Left ventricle myocardium inferior (tissue), 1 donor: ENCODE measurements around the gene ETDC. TPM values are rescaled to one million over a fixed set of nuclear protein-coding genes. Genes with fewer than 3 reads are reported as not detected.

ENCODE experiments used
- DNase-seq: peaks from one replicate; pipeline ENCODE4 v3.0.0-alpha.2; 2020
- H3K27ac ChIP-seq: fragments of 200-600 bp; replicated peaks from 2 replicates; pipeline ENCODE4 v1.8.0; 2021
- H3K27me3 ChIP-seq: fragments of 200-600 bp; 2 replicates; pipeline ENCODE4 v1.8.0; 2021; ENCODE audit warnings: low read depth
- H3K36me3 ChIP-seq: fragments of 200-600 bp; 2 replicates; pipeline ENCODE4 v1.8.0; 2021
- H3K4me1 ChIP-seq: fragments of 200-600 bp; 2 replicates; pipeline ENCODE4 v1.8.0; 2021
- H3K4me3 ChIP-seq: fragments of 200-600 bp; 2 replicates; pipeline ENCODE4 v1.8.0; 2021; ENCODE audit warnings: mild to moderate bottlenecking, moderate library complexity
- H3K9me3 ChIP-seq: fragments of 200-600 bp; replicated peaks from 2 replicates; pipeline ENCODE4 v1.8.0; 2021
- intact Hi-C: fragments of 100-400 bp; cut with micrococcal nuclease; formaldehyde crosslinking; loops from one replicate; pipeline ENCODE4 v1.11.0; 2022
- total RNA-seq: library from RNA; stranded (reverse); fragmentation: NEBNext Ultra II Directional; extraction: Animal tissue kit (Norgen Biotek cat#: 25700); gene quantifications from one replicate; pipeline ENCODE4 v1.2.1, GENCODE V29; 2021
- TF ChIP-seq, protein P1 (sequence below): fragments of 200-600 bp; IDR thresholded peaks from 2 replicates; pipeline ENCODE4 v1.8.0; 2021; ENCODE audit warnings: antibody characterized with exemption, mild to moderate bottlenecking, borderline replicate concordance
- donor health status: DM: no; HTN: yes; CAD: no; lungs with severe emphysema.

ETDC gene
- total RNA-seq, 1 donor from 2014 or later = not detected

DNA sequence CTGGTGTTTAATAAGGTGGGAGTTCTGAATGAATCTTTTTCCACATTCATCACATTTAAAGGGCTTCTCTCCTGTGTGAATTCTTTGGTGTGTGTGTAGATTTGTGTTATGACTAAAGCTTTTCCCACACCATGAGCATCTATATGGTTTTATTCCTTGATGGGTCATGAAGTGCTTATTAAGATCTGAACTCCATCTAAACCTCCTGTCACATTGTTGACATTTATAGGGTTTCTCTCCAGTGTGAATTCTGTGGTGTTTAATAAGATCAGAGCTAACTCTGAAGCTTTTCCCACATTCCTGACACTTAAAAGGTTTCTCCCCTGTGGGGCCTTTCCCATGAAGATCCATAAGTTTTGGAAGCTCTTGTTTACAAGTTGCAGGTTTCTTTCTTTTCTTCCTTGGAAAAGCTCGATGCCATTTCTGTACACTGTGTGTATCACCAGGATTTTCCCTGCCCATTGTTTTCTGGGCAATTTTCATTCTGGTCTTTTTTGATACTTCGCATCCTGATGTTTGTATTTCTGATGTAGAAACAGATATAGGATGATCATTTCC is 21.9 kb upstream of the ETDC start:
- H3K4me3 ChIP-seq = no peak overlapping the region
- intact Hi-C loops = no loop called here
- H3K27me3 ChIP-seq = no peaks in the 10 kb centered on the region
- H3K27ac ChIP-seq = no peak overlapping the region
- no peaks in the 10 kb centered on the region for H3K4me1 ChIP-seq
- H3K9me3 ChIP-seq = peaks cover 85% of the 10 kb centered on the region
- DNase-seq = no peak
- H3K36me3 ChIP-seq = peaks cover 54% of the 10 kb centered on the region
- TF ChIP-seq, protein P1, sequence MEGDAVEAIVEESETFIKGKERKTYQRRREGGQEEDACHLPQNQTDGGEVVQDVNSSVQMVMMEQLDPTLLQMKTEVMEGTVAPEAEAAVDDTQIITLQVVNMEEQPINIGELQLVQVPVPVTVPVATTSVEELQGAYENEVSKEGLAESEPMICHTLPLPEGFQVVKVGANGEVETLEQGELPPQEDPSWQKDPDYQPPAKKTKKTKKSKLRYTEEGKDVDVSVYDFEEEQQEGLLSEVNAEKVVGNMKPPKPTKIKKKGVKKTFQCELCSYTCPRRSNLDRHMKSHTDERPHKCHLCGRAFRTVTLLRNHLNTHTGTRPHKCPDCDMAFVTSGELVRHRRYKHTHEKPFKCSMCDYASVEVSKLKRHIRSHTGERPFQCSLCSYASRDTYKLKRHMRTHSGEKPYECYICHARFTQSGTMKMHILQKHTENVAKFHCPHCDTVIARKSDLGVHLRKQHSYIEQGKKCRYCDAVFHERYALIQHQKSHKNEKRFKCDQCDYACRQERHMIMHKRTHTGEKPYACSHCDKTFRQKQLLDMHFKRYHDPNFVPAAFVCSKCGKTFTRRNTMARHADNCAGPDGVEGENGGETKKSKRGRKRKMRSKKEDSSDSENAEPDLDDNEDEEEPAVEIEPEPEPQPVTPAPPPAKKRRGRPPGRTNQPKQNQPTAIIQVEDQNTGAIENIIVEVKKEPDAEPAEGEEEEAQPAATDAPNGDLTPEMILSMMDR = no peak

DNA sequence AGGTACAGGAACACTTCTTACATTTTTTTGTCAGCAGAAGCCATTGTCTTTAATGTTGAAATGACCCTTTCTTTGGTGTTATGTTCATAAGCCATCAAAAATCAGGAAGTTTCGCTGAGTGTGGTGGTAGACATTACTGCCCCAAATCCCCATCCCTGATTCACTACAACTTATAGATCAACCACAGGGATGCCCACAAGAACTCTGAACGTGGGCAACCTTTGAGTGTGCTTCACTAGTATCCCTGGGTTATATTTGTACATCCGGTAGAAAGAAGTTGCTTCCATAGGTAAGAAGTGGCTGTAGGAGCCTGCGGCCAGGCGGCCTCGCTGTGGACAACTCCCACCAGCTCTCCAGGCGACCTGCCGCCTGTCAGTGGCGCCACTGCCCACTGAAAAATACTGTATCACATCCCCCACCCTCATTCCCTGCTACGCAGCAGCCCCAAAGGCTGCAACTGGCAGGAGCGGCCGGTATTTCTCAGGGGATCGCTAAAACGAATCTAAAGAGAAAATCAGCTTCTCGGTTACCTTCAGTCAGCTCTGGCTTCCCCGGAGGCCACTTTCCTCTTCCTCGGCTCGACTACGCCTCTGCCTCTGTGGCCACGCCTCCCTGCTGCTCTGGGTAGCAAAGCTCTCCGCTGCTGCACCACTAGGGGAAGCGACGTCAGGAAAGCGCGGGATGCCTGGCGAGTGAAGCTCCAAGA is 13.9 kb upstream of the ETDC start:
- Histone ChIP-seq H3K4me1 (no peaks in the 10 kb centered on the region), H3K27me3 (no peaks in the 10 kb centered on the region), H3K9me3 (peaks cover 10% of the 10 kb centered on the region), H3K4me3 (peak overlapping the region; percentile 51), H3K36me3 (peaks cover 11% of the 10 kb centered on the region), H3K27ac (no peak overlapping the region)
- TF ChIP-seq, protein P1 = peak; percentile 42
- intact Hi-C loops = no loop called here
- peak; percentile 22 for DNase-seq

DNA sequence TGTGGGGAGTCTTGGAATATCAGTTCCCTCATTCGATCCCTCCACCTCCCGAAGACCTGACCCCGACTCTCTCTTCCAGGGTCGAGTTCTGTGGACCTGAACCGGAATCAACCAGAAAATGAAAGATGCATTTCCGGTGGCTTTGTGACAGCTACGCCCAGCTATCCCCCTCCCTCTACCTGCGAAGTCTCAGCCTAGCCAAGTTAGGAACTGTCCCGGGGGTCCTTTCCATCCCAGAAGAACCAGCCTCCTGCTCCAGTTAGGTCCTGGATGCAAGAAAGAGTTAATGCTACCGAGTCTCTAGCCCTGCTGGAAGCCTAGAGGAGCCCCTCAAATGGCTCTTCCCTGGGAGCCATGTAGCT is 13.4 kb upstream of the ETDC start:
- Histone ChIP-seq H3K4me1 (no peaks in the 10 kb centered on the region), H3K27ac (no peak overlapping the region), H3K4me3 (peak overlapping the region; percentile 51), H3K9me3 (peaks cover 8% of the 10 kb centered on the region), H3K36me3 (peaks cover 6% of the 10 kb centered on the region), H3K27me3 (no peaks in the 10 kb centered on the region)
- intact Hi-C loops = no loop called here
- TF ChIP-seq, protein P1 = no peak
- DNase-seq = no peak

DNA sequence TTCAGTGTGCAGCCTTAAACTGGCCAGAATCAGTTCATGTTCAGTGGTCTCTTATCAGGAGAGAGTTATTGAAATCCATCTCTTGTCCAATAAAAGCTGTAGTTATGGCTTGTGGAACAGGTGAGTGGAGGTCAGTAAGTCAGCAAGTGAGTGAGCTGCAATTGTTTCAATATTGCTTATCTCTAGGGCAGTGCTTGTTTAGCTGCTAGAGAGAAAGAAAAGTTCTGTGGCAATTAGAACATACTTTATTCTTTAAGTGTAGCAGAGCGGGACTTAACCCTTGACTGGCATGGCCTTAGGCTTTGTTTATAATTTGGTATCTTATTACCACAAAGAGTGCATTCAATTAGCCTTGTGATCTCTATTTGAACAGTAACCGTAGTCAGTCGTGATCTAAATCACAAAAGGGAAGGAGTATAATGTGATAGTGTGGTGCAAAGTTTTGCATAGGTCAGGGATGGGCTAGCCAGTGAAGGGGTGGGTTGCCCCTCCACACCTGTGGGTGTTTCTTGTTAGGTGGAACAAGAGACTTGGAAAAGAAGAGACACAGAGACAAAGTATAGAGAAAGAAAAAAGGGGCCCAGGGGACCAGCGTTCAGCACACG is 6.9 kb upstream of the ETDC start:
- intact Hi-C loops = no loop called here
- no peaks in the 10 kb centered on the region for H3K36me3 ChIP-seq
- no peaks in the 10 kb centered on the region for H3K27me3 ChIP-seq
- no peak overlapping the region for H3K4me3 ChIP-seq
- H3K27ac ChIP-seq = no peak overlapping the region
- H3K4me1 ChIP-seq = no peaks in the 10 kb centered on the region
- no peak for DNase-seq
- TF ChIP-seq, protein P1 = no peak
- H3K9me3 ChIP-seq = no peaks in the 10 kb centered on the region

DNA sequence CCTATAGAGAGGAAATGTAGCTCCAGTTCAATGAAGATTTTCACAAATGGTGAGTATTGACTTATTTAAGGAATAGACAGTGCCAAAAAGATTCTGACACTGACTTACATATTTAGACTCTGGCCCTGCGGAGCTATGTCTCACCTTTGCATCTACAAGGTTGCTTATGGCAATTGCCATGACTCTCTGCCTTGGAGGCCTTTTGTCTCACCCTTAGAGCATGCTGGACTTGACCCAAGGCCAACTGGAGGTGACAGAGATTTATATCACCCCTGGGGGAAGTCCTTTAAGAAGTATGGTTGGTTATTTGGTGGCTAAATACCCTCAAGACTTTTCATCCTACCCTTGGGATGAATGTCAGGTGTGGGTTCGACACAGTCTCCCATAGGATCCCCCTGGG is 4.5 kb upstream of the ETDC start:
- no peak overlapping the region for H3K4me3 ChIP-seq
- no peaks in the 10 kb centered on the region for H3K4me1 ChIP-seq
- no peaks in the 10 kb centered on the region for H3K36me3 ChIP-seq
- no peak for DNase-seq
- H3K9me3 ChIP-seq = no peaks in the 10 kb centered on the region
- intact Hi-C loops = no loop called here
- no peaks in the 10 kb centered on the region for H3K27me3 ChIP-seq
- TF ChIP-seq, protein P1 = no peak
- no peak overlapping the region for H3K27ac ChIP-seq
